Testis (tissue), 2 donors: ENCODE measurements around the gene ZCCHC13.
"Not testable (repeated sequence)": the region's sequence is repeated elsewhere in the genome, so short reads cannot be mapped to it uniquely, and the experiment has no call there.

ENCODE experiments used
- POLR2A ChIP-seq: fragments of 450-650 bp; IDR thresholded peaks from one replicate; pipeline ENCODE4 v1.6.1; 2017; ENCODE audit warnings: antibody characterized with exemption, mild to moderate bottlenecking, moderate library complexity
- TF ChIP-seq, protein P1 (sequence below), 3 experiments: fragments of 450-650 bp in 2 of 3; fragments of 200-600 bp in 1 of 3; sonication (generic) in 1 of 3; IDR thresholded peaks; one replicate each; pipeline ENCODE4 v1.5.1; 2016 to 2019; ENCODE audit warnings: antibody characterized with exemption in 3 of 3, mild to moderate bottlenecking in 2 of 3, moderate library complexity in 1 of 3

GRCh38 chrX:74342211-74342610, 38.2 kb downstream of the ZCCHC13 start:
- TF ChIP-seq, protein P1, sequence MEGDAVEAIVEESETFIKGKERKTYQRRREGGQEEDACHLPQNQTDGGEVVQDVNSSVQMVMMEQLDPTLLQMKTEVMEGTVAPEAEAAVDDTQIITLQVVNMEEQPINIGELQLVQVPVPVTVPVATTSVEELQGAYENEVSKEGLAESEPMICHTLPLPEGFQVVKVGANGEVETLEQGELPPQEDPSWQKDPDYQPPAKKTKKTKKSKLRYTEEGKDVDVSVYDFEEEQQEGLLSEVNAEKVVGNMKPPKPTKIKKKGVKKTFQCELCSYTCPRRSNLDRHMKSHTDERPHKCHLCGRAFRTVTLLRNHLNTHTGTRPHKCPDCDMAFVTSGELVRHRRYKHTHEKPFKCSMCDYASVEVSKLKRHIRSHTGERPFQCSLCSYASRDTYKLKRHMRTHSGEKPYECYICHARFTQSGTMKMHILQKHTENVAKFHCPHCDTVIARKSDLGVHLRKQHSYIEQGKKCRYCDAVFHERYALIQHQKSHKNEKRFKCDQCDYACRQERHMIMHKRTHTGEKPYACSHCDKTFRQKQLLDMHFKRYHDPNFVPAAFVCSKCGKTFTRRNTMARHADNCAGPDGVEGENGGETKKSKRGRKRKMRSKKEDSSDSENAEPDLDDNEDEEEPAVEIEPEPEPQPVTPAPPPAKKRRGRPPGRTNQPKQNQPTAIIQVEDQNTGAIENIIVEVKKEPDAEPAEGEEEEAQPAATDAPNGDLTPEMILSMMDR (IDR thresholded peaks at IDR 0.05) = not testable (repeated sequence)
- not testable (repeated sequence) for TF ChIP-seq POLR2A
